GM18873 (cell line): ENCODE data around the gene FBF1.

Experiments
- ATAC-seq: cut with Tn5 transposase; IDR thresholded peaks from one replicate; pipeline ENCODE4 v1.9.1; 2021; ENCODE audit warnings: mild to moderate bottlenecking, moderate library complexity, moderate number of reproducible peaks; ENCODE audit not compliant: unreplicated experiment, low FRiP score

The FBF1 gene

DNA sequence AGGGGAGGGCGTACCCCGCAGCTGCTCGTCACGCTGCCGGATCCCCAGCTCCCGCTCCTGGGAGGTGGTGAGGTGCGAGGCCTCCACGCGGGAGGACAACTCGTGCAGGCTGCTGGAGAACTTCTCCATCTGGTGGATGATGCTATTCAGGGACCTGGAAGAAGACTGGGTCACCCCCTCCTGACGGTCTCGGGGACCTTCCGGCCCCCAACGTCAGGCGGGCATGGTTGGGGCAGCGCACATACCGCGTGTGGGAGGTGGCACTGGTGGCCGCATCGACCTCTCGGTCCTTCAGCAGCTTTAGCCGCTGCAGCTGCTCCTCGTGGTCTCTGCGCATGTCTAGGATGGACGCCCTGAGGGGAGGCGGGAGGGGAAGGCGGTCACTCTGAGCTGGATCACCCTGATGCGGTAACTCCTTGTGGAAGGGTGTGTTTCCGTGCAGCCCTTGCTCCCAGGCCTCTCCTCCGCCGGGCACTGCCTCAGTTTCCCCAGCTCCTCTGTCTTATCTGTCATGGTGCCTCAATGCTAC lies 22.9 kb downstream of the FBF1 start:
- ATAC-seq, result no peak

DNA sequence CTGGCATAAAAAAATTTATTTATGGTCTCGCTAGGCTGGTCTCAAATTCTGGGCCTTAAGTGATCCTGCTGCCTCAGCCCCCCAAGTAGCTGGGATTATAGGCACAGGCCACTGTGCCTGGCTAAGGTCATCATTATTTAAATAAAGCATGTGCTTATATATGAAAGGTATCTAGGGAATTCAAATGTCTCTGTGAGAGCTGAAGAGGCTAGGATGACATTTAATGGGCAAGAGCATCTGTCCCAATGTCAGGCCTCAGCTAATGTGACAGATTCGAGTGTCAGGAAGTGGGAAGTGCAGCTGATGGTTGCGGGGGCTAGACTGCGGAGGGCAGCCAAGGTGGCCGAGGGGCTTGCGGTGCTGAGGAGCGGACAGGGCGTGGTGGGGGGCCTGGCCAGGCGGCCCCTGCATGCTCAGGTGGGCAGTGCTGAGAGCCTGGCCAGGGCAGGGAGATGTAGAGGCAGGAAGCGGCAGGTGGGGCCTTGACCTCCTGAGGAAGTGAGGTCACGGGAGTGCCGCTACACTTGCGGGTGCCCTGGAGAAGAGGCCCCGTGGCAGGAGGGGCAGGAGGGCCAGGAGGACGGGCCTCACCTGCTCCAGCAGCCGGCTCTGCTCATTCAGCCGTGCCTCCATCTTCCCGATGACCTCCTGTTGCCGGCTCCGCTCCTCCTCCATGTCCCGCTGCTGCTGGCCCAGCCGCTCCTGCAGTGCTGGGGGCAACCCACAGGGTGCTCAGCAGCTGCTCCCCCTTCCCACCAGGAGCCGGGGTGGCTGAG lies 23.5 kb downstream of the FBF1 start:
- no peak for ATAC-seq

DNA sequence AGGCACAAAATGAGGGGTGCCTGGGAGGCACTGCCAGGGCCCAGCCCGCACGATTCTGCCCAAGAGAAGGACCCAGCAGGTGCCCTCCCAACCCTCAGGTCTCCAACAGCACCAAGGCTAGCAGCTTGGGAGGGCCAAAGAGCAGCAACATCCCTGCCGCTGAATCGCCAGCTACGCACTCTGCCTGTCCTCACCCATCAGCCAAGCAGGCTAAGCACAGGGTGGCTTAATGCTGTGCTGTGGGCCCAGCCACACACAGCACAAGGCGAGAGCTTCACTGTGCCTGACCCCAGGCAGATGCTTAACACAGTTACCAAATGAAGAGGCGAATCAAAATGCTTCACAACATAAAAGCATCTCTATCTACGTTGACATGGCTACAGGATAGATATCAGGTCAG lies 25.6 kb downstream of the FBF1 start:
- ATAC-seq, result no peak

DNA sequence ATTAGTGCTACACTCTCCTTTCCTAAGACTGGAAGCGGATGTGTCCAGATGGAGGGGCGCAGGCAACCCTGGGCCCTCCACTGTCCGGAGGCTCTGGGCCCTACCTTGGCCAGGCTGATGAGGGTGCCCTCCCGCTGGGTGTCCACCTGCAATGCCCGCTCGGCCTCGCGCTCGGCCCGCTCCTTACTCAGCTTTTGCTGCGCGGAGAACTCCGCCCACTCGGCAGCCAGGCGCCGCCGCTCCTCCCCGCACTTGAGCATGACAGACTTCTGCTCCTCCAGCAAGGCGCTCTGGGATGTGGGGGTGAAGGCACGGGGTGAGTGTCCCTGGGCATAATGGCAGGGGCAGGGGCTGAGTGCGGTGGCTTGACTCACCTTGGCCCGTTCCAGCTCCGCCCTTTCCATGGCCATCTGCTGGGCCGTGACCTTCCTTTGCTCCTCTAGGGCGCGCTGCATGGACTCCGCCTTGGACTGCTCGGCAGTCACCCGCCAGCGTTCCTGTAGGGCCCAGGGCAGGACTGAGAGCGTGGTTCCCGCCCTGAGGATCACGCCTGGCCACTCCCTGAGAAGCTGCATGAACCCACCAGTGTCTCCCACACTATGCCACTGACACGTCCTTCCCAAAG lies 26.1 kb downstream of the FBF1 start:
- ATAC-seq, result no peak

DNA sequence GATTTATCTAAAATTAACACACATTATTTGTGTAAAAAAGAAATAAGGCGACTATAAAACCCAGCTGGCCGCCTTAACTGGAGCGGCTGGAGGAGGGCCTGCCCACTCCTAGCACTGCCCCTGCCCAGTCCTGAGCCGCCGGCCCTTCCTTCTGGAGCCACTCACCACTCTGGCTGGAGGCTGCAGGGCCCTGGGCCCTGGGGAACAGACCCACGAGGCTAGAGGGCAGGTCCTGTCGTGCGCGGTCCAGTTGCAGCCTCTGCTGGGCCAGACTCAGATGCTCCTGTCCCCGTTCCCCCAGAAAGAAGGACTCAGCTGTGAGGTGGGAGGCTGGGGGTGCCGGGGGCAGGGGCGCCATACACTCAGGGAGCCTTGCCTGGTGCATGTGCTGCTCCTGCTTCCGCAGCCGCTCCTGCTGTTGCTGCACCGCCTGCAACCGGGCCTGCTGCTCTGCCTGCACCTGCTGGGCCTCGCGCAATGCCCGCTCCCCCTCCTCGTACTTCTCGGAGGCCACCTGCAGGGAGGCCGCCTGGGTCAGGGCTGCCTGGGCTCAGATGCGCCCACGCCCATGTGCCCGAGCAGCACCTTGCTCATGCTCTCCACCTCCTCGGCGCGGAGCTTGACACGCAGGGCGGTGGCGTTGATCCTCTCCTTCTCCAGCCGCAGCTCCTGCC lies 27.2 kb downstream of the FBF1 start:
- ATAC-seq, result no peak

DNA sequence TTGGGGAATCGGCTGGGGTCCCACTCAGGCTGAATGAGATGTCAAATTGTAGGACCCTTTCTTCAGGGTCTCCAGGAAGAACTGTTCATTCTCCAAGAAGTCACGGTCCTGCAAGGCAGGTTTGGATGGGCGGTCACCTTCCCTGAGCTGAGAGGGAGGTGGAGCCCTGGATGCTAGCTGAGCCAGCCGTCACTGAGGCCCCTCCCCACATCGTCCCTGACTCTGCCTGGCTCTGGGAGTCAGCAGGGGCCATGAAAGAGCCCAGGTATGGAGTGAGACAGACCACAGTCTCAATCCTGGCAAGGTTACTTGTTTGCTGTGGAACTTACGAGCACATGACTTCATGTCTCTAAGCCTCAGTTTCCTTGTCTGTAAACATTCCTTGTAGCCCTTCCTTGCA lies 30.1 kb downstream of the FBF1 start:
- no peak for ATAC-seq

DNA sequence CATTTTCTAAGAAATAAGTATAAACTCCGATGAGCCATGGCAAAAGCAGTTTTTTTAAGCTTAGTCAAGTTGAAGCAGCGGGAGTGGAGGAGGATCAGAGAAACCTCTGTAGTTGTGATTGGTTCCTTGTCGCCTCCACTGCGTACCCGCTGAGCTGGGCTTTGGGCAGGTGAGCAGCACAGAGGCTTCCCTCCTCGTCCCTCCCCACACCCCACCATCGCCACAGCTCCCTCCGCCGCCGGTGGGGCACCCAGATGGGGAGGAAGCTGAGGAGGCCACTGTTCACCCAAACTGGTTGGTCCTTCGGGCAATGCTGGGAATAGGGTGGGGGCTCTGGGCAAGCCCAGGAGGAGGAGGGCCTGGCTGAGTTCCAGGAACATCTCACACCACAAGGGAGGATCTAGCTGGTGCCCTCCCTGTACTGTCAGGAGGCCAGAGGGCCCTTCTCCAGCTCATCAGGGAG lies 31.0 kb downstream of the FBF1 start:
- ATAC-seq, result no peak

DNA sequence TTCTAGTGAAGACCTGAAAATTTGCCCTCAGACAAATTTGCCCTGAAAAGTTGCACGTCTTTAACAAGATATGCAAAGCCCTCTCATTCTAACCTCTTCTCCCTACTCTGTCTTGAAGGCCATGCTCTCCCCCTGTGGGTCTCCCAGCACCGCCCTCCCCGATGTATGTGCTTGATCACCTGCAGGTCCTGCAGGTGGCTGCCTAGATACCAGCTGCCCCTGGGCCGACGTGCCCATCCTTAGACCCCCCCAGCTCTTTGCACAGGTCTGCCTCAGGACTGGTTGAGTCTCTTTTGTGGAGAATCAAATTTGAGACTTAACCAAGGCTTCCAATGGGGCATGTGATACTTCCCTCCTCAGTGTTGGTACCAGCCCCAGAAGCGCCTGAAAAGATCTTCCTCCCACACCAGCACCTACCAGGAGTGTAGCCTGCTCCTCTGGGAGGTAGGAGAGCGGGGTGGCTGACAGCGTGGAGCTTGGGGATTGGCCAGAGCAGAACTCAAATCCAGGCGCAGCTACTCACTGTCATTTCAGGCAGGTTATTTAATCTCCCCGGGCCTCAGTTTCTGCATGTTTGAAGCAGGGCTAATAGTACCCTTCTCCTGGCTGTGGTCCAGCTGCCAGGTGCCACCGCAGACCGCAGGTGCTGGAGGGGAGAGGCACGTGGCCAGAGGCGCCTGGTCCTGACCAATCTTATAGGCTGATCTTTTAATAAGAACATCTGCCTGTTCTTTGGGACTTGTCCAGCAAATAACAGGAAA lies 31.6 kb downstream of the FBF1 start:
- no peak for ATAC-seq

DNA sequence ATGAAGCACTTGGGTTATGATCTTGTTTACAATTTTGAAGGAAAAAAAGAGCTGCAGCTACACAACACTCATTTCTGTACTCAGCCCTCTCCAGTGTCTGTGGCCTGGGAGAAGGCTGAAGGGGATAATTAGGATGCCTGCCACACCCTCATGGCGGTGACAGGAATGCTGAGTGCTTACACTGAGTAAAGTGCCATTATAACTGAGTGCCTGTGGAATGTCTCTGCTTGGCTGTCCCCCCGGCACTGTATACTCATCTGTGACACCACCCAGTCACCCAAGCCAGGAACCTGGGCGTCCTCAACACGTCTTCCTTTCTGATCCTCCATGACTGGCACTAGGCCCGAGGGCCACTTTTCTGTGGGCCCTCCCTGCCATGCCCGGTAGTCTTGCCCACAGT lies 32.6 kb downstream of the FBF1 start:
- no peak for ATAC-seq

DNA sequence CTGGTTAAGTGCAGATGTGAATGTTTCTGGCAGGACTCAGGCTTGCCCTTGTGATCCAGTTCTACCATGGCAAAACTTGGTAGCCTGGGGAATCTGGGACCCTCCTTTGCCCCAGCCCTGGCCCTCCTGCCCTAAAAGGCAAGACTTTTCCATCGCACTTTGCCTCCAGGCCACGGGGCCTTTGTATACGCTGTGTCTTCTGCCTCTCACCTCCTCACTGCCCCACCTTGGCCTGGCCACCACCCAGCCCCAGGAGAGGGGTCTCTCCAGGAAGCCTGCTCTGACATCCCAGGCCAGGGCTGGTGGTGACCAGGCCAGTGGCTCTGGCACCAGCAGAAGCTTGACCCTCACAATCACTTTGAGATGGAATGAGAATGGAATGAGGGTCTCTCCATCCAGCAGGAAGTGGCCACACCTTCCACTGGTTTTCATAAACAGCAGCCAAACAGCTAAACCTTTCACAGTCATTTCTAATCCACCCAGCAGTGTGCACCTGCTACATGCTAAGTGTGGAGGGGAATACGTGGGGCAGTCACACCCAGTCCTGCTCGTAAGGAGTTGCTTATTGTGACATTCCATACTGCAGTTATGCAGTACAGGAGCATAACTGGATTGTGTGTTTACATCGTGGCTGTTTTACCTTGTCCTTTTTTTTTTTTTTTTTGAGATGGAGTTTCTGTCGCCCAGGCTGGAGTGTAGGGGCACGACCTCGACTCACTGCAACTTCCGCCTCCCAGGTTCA lies 34.5 kb downstream of the FBF1 start:
- no peak for ATAC-seq

DNA sequence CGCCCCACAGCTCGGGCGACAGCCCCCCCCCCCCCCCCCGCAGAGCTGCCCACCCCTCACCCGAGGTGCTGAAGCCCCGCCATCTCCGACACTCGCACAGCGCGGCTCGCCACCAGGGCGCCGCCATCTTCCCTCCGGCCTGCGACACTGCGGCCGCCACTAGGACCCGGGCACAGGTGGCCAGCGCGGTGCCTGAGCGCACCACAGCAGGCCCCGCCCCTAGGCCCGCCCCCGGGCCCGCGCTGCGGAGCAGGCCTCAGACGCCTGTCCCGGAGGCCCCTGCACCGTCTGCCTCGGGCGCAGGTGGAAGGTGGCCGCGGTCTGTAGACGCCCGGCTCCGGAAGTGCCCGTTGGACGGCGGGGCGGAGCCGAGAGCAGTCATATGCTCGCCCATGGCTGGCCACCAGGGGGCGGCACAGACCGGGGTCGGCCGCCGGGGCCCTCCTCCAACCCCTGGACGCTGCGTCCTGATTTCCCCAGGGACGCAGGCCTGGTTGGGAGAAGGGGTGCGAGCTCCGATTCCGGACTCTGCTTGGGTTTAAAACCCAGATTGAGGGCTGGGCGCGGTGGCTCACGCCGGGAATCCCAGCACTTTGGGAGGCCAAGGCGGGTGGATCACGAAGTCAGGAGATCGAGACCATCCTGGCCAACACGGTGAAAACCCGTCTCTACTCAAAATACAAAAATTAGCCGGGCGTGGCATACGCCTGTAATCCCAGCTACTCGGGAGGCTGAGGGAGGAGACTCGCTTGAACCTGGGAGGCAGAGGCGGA lies 35.9 kb downstream of the FBF1 start, which contains the start of gene MRPL38:
Gene MRPL38, minus strand, starts transcription at position 136 of the 773 bp plus-strand sequence. Its CDS starts 9 bp downstream, at position 127.
- ATAC-seq, result peak; percentile 72

DNA sequence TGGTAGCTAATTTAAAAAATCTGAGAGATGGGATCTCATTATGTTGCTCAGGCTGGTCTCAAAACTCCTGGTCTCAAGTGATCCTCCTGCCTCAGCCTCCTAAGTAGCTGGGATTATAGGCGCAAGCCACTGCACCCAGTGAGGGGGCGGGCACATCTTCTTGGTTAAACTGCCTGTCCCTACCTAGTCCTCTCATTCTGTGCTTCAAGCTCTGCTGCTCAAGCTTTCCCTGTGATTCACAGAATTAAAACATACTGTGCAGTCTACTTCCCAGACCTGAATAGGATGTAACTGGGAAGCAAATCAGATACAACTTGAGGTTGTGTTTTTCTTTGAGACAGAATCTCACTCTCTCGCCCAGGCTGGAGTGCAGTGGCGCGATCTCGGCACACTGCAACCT lies 38.4 kb downstream of the FBF1 start:
- ATAC-seq, result no peak

DNA sequence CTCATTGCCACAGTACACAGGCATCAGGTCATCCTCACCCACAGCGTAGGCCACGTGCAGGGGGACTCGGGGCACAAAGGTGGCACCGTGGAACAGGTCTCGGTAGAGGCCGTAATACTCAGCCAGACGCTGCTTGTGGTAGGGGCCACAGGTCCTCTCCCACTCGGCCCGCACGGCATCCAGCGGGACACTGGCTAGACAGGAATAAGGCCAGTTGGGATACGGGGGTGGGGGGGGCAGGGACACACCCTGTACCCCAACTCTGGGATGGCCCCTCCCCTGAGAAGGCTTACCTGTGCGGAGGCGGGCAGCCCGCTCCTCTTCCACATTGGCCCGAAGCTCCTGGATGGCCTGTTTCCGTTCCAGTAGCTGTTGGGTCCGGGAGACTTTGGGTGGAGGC lies 39.1 kb downstream of the FBF1 start:
- no peak for ATAC-seq

DNA sequence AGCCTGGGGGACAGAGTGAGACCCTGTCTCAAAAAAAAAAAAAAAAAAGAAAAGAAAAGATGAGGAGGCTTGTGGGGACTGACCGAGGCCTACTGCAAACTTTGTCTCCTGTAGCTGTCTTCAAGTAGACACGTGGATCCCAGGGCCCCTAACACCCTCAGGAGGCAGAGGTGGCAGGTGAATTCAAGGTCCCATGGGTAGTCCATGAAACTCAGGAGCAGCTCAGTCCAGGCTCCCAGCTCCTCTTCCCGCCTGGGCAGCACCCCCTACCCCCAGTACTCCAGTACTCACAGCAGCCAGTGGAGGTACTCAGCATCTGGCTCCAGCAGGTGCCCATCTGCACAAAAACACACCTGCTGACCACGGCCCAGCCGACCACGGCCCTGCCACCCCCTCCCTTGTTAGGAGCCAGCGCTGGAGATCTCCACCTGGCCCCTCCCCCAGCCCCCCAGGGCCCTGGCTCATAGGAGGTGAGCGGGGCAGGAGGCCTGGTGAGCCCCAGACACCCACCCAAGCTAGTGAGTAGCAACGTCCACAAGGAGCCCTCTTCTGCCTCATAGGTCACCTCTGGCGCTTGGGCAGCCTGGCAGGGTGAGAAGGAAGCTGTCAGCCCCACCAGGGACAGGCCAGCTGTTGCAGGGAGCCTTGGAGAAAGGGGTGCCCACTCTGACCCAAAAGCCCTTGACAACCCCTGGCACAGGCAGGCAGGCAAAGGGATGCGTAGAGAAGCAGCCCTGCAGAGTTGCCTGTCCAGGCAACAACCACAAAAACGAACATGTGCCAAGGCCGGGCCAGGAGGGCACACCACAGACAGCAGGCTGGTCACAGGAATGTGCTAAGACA lies 39.9 kb downstream of the FBF1 start:
- ATAC-seq, result no peak

DNA sequence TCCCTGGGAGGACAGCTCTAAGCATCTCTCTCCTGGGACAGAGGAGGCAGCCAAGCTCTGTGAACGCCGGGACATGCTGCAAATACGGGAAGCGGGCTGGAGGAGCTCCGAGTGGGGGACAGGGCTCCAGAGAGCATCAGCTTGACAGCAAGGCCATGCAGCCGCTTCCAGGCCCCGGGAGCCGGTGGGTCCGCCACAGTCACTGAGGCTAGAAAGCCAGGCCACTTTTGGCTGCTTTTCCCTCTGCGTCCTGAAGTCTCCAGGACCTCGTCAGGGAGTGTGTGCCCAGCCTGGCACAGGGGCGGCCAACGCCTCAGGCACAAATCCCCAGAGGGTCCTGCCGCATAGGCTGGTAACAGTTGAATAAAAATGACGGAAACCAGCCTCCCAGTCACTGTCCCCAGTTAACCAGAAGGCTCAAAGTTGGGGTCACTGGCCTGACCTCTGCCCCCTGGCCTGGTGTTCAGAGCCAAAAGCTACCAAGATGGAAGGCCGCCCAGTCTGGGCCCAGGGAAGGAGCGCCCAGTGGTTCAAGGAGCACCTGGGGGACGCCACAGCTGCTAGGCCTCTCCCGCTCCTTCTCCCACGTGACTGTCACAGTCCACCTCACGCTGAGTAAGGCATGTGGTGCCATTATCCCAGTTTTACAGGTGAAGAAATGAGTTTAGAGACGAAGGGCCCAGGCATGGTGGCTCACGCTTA lies 40.9 kb downstream of the FBF1 start:
- ATAC-seq, result no peak

DNA sequence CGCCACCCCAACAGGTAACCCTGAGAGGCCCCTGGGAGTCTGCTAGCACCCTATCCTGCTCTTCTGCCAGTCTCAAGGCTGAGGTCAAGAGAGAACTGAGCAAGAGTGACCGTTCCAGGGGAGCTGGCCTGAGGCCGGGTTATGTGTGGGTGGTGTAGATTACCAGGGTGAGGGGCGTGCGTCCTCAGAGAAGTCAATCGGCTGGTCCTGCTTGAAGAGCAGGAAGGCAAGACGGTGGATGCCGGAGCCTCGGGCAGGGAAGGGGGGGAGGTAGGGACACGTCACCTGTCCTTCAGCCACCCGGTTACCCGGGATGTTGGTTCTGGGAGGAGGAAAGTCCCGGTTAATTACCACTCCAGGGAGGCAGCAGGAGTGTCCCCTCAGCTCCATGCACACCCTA lies 41.5 kb downstream of the FBF1 start:
- ATAC-seq, result no peak

DNA sequence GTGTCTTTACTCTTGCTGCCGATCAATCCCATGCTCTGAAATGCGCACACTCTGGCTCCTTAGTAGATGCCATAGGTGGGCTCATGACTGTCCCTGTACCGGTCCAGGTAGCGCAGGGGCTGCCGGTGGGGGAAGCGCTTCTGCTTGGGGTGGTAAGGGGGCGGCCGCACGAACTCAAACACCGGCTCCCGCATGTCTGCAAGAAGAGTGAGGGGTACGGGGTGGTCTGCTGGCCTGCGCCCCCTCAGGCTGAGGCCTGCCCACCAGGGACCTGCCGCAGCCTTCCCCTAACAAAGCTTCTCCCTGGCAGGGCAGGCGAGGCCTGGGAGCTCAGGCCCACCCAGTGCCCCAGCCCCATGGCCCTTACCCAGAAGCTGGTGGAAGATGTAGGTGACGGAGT lies 42.1 kb downstream of the FBF1 start:
- ATAC-seq, result no peak

DNA sequence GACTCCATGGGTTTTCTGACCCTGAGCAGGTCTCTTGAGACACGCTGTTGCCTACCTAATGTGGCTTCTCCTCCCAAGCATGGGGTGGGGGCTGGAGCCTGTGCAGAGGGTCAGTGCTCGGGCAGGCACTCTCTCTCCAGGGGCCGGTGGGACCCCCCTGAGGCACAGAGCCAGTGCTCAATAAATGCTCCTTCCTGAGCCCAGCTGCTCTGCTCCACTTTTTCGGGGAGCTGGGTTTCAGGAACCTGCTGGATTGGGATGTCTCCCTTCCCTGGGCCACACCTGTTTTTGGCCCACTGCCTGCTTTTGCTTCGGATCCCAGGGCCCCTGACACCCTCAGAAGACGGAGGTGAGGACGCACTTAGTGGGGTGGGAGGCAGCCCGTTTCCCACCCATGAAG lies 42.8 kb downstream of the FBF1 start:
- no peak for ATAC-seq
